ENCODE data around the gene POLG.

DNA sequence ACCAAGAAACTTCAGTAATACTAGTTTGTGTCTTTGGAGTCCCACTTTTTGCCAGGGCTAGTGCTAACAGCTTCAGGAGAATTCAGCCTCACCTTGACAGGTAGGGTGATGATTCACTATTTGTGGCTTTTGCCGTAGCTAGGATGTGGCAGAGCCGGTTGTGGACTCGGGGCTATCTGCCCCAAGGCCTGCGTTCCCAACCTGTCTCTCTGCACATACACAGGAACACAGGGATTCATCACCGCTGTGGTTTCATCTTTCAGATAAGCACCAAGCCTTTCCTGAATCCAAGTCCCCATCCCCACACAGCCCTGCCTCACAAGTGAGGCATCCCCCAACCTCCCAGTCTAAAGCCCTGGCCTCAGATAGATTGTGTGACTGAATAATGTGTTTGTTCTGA, 45.2 kb upstream of the POLG start:
- TF ChIP-seq, protein P1, sequence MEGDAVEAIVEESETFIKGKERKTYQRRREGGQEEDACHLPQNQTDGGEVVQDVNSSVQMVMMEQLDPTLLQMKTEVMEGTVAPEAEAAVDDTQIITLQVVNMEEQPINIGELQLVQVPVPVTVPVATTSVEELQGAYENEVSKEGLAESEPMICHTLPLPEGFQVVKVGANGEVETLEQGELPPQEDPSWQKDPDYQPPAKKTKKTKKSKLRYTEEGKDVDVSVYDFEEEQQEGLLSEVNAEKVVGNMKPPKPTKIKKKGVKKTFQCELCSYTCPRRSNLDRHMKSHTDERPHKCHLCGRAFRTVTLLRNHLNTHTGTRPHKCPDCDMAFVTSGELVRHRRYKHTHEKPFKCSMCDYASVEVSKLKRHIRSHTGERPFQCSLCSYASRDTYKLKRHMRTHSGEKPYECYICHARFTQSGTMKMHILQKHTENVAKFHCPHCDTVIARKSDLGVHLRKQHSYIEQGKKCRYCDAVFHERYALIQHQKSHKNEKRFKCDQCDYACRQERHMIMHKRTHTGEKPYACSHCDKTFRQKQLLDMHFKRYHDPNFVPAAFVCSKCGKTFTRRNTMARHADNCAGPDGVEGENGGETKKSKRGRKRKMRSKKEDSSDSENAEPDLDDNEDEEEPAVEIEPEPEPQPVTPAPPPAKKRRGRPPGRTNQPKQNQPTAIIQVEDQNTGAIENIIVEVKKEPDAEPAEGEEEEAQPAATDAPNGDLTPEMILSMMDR (IDR thresholded peaks at IDR 0.05): no peak
- TF ChIP-seq POLR2A (IDR thresholded peaks at IDR 0.05): no peak

Data from lower leg skin (tissue), 3 donors.